ENCODE data around the gene CHPT1.

DNA sequence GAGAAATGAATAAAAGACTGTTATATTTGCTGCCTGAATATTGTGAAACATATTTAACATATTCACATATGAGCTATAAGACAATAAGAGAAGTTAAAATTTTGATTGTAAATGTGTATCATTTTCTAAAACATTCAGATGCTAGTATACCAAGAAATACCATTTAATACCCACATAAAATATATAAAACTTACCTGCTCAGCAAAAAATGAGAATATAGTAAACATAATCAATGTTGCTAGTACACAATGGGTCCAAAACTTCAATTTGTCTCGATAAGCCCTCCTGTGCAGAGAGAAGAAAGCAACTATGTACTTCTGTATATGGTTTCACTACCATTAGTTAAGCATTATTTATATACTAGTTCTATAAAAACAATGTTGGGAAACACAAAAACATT lies 51.5 kb downstream of the CHPT1 start:
- no peak for TF ChIP-seq POLR2A (IDR thresholded peaks at IDR 0.05; ENCODE audit: extremely low read depth, insufficient read length)
- TF ChIP-seq, protein P1, sequence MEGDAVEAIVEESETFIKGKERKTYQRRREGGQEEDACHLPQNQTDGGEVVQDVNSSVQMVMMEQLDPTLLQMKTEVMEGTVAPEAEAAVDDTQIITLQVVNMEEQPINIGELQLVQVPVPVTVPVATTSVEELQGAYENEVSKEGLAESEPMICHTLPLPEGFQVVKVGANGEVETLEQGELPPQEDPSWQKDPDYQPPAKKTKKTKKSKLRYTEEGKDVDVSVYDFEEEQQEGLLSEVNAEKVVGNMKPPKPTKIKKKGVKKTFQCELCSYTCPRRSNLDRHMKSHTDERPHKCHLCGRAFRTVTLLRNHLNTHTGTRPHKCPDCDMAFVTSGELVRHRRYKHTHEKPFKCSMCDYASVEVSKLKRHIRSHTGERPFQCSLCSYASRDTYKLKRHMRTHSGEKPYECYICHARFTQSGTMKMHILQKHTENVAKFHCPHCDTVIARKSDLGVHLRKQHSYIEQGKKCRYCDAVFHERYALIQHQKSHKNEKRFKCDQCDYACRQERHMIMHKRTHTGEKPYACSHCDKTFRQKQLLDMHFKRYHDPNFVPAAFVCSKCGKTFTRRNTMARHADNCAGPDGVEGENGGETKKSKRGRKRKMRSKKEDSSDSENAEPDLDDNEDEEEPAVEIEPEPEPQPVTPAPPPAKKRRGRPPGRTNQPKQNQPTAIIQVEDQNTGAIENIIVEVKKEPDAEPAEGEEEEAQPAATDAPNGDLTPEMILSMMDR (IDR thresholded peaks at IDR 0.05; ENCODE audit: low read depth, low read length): no peak

Data from NB4 (cell line).